Osteoblast (primary cell): Measurements from ENCODE around the gene BORCS5. TPM values are rescaled to one million over a fixed set of nuclear protein-coding genes. Genes with fewer than 3 reads are reported as not detected.
"Not testable (repeated sequence)": the region's sequence is repeated elsewhere in the genome, so short reads cannot be mapped to it uniquely, and the experiment has no call there.

Source experiments
- DNase-seq: peaks from one replicate; pipeline ENCODE4 v3.0.0; 2011; ENCODE audit warnings: low spot score, mixed read lengths; ENCODE audit not compliant: insufficient read length; ENCODE audit errors: missing footprints
- H2AFZ ChIP-seq: 2 replicates; pipeline ENCODE4 v1.6.0; 2011; ENCODE audit warnings: mild to moderate bottlenecking, low read length
- H3K27ac ChIP-seq: 2 replicates; pipeline ENCODE4 v1.5.1; 2011; ENCODE audit warnings: mild to moderate bottlenecking, low read depth, low read length, moderate library complexity
- H3K27me3 ChIP-seq: 2 replicates; pipeline ENCODE4 v1.6.0; 2012; ENCODE audit warnings: mild to moderate bottlenecking, control low read depth, inconsistent platforms, low read length, moderate library complexity; ENCODE audit not compliant: insufficient read depth
- H3K36me3 ChIP-seq: 2 replicates; pipeline ENCODE4 v1.5.1; 2011; ENCODE audit warnings: mild to moderate bottlenecking, low read length, control low read depth, moderate library complexity; ENCODE audit not compliant: insufficient read depth
- H3K4me1 ChIP-seq: 2 replicates; pipeline ENCODE4 v1.5.1; 2011; ENCODE audit warnings: mild to moderate bottlenecking, low read length, control low read depth, moderate library complexity; ENCODE audit not compliant: insufficient read depth
- H3K4me2 ChIP-seq: 2 replicates; pipeline ENCODE4 v1.6.0; 2011; ENCODE audit warnings: mild to moderate bottlenecking, low read length; ENCODE audit not compliant: insufficient read depth
- H3K4me3 ChIP-seq: fragments of 200-600 bp; sonication (generic); 3 replicates; pipeline ENCODE4 v1.5.1; 2012; ENCODE audit warnings: mild to moderate bottlenecking, low read length, inconsistent platforms; ENCODE audit not compliant: insufficient read depth
- H3K79me2 ChIP-seq: 2 replicates; pipeline ENCODE4 v1.6.0; 2012; ENCODE audit warnings: mild to moderate bottlenecking, low read length, control low read depth, inconsistent platforms; ENCODE audit not compliant: insufficient read depth
- H3K9me3 ChIP-seq: 2 replicates; pipeline ENCODE4 v1.5.1; 2011; ENCODE audit warnings: low read depth, low read length, control low read depth
- H4K20me1 ChIP-seq: 2 replicates; pipeline ENCODE4 v1.6.0; 2012; ENCODE audit warnings: mild to moderate bottlenecking, low read length, control low read depth; ENCODE audit not compliant: insufficient read depth
- CTCF ChIP-seq: IDR thresholded peaks from 2 replicates; pipeline ENCODE4 v1.5.1; 2011; ENCODE audit warnings: mild to moderate bottlenecking, low read depth, low read length, moderate library complexity; ENCODE audit errors: extremely low read depth
- total RNA-seq: library from RNA; depleted of rRNA; stranded (reverse); fragments of >200 nt; gene quantifications from 2 replicates; pipeline ENCODE4 v1.2.3, GENCODE V29; 2012

The BORCS5 gene
- total RNA-seq, 1 donor = 14.8 TPM

GRCh38 chr12:12499909-12500604 lies 143.2 kb downstream of the BORCS5 start:
- Histone ChIP-seq H3K79me2 (peaks cover 4% of the 10 kb centered on the region), H3K4me1 (no peaks in the 10 kb centered on the region), H2AFZ (no peak overlapping the region), H3K4me3 (no peak overlapping the region), H3K27ac (no peak overlapping the region), H4K20me1 (peaks cover 3% of the 10 kb centered on the region), H3K4me2 (no peak overlapping the region), H3K27me3 (no peaks in the 10 kb centered on the region), H3K36me3 (no peaks in the 10 kb centered on the region), H3K9me3 (no peaks in the 10 kb centered on the region)
- DNase-seq = no peak
- TF ChIP-seq CTCF = no peak

- TF ChIP-seq CTCF = no peak
- Histone ChIP-seq H3K9me3 (no peaks in the 10 kb centered on the region), H3K27ac (no peak overlapping the region)
These were observed 144.2 kb downstream of the BORCS5 start for GRCh38 chr12:12501121-12501520.

GRCh38 chr12:12502130-12502814 lies 145.4 kb downstream of the BORCS5 start:
- H3K9me3 ChIP-seq, H3K27me3 ChIP-seq, H3K27ac ChIP-seq, H3K4me2 ChIP-seq, H3K4me3 ChIP-seq, H3K79me2 ChIP-seq, H2AFZ ChIP-seq, DNase-seq, H4K20me1 ChIP-seq, H3K36me3 ChIP-seq: not testable (repeated sequence)
- H3K4me1 ChIP-seq = peaks cover 22% of the 10 kb centered on the region

More at GRCh38 chr12:12501121-12501520, 144.2 kb downstream of the BORCS5 start:
- H3K27me3 ChIP-seq = no peaks in the 10 kb centered on the region
- no peak overlapping the region for H3K4me3 ChIP-seq
- no peak for DNase-seq
- no peaks in the 10 kb centered on the region for H4K20me1 ChIP-seq
- no peaks in the 10 kb centered on the region for H3K36me3 ChIP-seq
- H2AFZ ChIP-seq = no peak overlapping the region
- H3K4me1 ChIP-seq = peaks cover 10% of the 10 kb centered on the region
- peaks cover 8% of the 10 kb centered on the region for H3K79me2 ChIP-seq
- no peak overlapping the region for H3K4me2 ChIP-seq

- Histone ChIP-seq H3K4me1 (peaks cover 24% of the 10 kb centered on the region), H4K20me1 (no peaks in the 10 kb centered on the region)
These were observed 145.9 kb downstream of the BORCS5 start for GRCh38 chr12:12502815-12503151.

More at GRCh38 chr12:12502815-12503151, 145.9 kb downstream of the BORCS5 start:
- no peak for DNase-seq
- Histone ChIP-seq H3K27ac (no peak overlapping the region), H3K27me3 (no peaks in the 10 kb centered on the region), H3K4me3 (no peak overlapping the region), H3K9me3 (no peaks in the 10 kb centered on the region), H3K79me2 (peaks cover 8% of the 10 kb centered on the region), H3K4me2 (no peak overlapping the region), H3K36me3 (no peaks in the 10 kb centered on the region), H2AFZ (no peak overlapping the region)
- TF ChIP-seq CTCF = no peak
